Effector memory CD4-positive, alpha-beta T cell (primary cell): Measurements from ENCODE around the gene FLT3LG.
A peak's percentile ranks its signal among the peaks of the same experiment; 100 is the strongest.
"Not testable (repeated sequence)": the region's sequence is repeated elsewhere in the genome, so short reads cannot be mapped to it uniquely, and the experiment has no call there.

Experiments
- DNase-seq, 3 donors: peaks; one replicate each; pipeline ENCODE4 v3.0.0-alpha.2; 2020
- H3K27ac ChIP-seq: 2 replicates; pipeline ENCODE4 v1.7.0; 2013; ENCODE audit warnings: mild to moderate bottlenecking, low read length, moderate library complexity; ENCODE audit not compliant: insufficient read depth, poor library complexity, severe bottlenecking
- H3K27me3 ChIP-seq: replicated peaks from 2 replicates; pipeline ENCODE4 v1.7.0; 2013; ENCODE audit warnings: mild to moderate bottlenecking, low read length; ENCODE audit not compliant: insufficient read depth, control insufficient read depth, poor library complexity, severe bottlenecking
- H3K36me3 ChIP-seq: 2 replicates; pipeline ENCODE4 v1.7.0; 2013; ENCODE audit warnings: mild to moderate bottlenecking, low read length, moderate library complexity; ENCODE audit not compliant: control insufficient read depth, insufficient read depth
- H3K4me1 ChIP-seq: 2 replicates; pipeline ENCODE4 v1.7.0; 2013; ENCODE audit warnings: low read length, mild to moderate bottlenecking; ENCODE audit not compliant: control insufficient read depth, insufficient read depth, poor library complexity, severe bottlenecking
- H3K4me3 ChIP-seq: 2 replicates; pipeline ENCODE4 v1.7.0; 2013; ENCODE audit warnings: low read length, low read depth, mild to moderate bottlenecking; ENCODE audit not compliant: insufficient read depth, poor library complexity, severe bottlenecking
- H3K9me3 ChIP-seq: 2 replicates; pipeline ENCODE4 v1.7.0; 2013; ENCODE audit warnings: mild to moderate bottlenecking, low read length, moderate library complexity; ENCODE audit not compliant: control insufficient read depth

The FLT3LG gene

DNA sequence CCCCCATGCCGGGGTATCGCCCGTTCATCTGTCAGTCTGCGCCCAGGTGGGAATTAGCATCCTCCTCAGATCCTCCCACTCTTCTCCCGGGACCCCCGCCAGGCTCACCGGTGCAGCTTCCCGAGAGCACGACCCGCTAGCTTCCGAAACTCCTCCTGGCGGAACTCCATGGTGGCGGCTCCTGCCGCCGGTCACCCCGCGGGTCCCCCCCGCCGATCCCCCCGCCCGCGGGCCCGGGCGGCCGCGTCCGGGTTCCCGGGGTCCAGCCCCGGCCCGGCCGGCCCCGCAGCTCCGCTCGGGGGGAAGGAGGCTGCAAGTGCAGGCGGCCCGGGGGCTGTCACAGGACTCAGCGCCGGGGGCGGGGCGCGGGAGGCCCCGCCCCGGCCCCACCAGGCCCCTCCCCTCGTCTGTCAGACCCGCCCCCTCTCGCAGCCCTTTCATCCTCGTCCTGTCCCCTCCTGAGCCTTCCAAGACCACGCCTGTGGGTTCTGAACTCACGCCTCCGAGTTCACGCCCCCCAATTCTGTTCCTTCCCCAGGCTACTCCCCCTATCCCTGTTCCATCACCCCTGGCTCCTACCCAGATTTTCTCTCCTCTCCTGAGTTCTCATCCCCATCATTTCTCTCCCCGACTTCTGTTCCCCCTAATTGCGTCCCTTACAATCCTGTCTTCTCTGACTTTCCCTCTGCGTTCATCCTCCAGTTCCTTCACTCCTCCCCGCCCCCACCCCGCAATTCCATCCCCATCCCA is 32.6 kb upstream of the FLT3LG start, which contains the start of gene SLC17A7:
Gene SLC17A7 (minus strand): TSS at position 318 of the 750 bp plus-strand sequence. CDS start 148 bp downstream, at position 170.
- H3K36me3 ChIP-seq, result no peaks in the 10 kb centered on the region
- DNase-seq, result peak; percentile 21 to 44 (median 31)
- peaks cover 52% of the 10 kb centered on the region for H3K27me3 ChIP-seq
- H3K4me1 ChIP-seq, result peaks cover 22% of the 10 kb centered on the region
- no peaks in the 10 kb centered on the region for H3K9me3 ChIP-seq
- no peak within 1 kb of the TSS for H3K27ac ChIP-seq
- no peak within 1 kb of the TSS for H3K4me3 ChIP-seq

DNA sequence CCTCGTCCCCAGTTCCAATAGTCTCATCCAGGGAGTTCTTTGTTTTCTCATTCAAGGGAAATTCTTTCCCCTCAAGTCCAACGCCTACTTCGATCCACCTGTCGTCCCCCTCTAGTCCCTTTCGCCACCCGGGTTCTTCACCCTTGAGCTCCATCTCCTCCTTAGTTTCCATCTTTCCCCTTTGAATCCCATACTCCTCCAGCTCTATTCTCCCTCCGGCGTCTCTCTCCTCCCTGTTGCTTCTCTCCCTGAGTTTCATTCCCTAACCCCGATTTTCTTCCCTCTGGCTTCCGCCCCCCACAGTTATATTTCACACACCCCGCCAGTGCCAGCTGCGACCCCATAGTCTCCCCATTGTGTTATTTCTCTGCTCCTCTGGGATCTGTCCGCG is 32.1 kb upstream of the FLT3LG start:
- H3K36me3 ChIP-seq, result peaks cover 3% of the 10 kb centered on the region
- H3K4me1 ChIP-seq, result peaks cover 19% of the 10 kb centered on the region
- no peak overlapping the region for H3K27ac ChIP-seq
- no peak overlapping the region for H3K4me3 ChIP-seq
- peaks cover 46% of the 10 kb centered on the region for H3K27me3 ChIP-seq
- DNase-seq, result no peak
- H3K9me3 ChIP-seq, result no peaks in the 10 kb centered on the region

DNA sequence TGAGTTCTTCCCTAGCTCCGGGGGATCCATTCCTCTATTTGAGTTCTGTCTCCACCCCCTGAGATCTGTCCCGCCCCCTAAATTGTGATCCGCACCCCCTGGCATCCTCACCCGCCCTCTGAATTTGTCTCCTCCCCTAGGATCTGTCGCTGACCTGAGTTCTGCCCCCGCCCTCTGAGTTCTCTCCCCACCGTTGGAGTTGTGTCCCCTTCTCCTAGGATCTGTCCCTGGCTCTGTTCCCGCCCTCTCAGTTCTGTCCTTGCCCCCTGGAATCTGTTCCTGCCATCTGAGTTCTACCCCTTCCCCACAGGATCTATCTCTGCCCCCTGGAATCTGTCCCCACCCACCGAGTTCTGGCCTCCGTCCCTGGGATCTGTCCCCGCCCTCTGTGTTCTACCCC is 31.7 kb upstream of the FLT3LG start:
- H3K4me3 ChIP-seq, result no peak overlapping the region
- H3K27me3 ChIP-seq, result peaks cover 45% of the 10 kb centered on the region
- H3K27ac ChIP-seq, result no peak overlapping the region
- H3K9me3 ChIP-seq, result no peaks in the 10 kb centered on the region
- no peak for DNase-seq
- peaks cover 7% of the 10 kb centered on the region for H3K36me3 ChIP-seq
- peaks cover 19% of the 10 kb centered on the region for H3K4me1 ChIP-seq

DNA sequence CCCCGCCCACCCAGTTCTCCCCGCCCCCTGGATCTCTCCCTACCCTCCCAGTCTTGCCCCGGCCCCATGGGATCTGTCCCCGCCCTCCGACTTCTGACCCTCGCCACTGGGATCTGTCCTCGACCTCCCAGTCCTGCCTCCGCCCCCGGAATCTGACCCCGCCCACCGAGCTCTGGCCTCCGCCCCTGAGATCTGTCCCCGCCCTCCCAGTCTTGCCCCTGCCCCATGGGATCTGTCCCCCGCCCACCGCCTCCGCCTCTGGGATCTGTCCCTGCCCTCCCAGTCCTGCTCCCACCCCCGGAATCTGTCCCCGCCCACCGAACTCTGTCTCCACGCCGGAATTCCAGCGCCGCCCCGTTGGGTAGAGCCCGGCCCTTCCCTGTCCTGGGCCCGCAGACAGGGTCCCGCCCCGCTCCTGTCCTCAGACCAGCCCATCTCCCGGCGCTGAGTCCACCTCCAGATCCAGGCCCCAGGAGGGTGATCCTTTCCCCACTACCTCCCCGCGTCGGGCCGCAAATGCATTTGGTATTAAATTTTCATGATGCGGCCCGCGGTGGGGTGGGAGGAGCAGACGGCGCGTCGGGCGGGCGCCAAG is 31.1 kb upstream of the FLT3LG start:
- peaks cover 19% of the 10 kb centered on the region for H3K4me1 ChIP-seq
- H3K9me3 ChIP-seq, result no peaks in the 10 kb centered on the region
- DNase-seq, result peak; percentile 22 to 53 (median 29)
- peak overlapping the region; percentile 60 for H3K4me3 ChIP-seq
- no peak overlapping the region for H3K27ac ChIP-seq
- peaks cover 45% of the 10 kb centered on the region for H3K27me3 ChIP-seq
- H3K36me3 ChIP-seq, result peaks cover 10% of the 10 kb centered on the region

DNA sequence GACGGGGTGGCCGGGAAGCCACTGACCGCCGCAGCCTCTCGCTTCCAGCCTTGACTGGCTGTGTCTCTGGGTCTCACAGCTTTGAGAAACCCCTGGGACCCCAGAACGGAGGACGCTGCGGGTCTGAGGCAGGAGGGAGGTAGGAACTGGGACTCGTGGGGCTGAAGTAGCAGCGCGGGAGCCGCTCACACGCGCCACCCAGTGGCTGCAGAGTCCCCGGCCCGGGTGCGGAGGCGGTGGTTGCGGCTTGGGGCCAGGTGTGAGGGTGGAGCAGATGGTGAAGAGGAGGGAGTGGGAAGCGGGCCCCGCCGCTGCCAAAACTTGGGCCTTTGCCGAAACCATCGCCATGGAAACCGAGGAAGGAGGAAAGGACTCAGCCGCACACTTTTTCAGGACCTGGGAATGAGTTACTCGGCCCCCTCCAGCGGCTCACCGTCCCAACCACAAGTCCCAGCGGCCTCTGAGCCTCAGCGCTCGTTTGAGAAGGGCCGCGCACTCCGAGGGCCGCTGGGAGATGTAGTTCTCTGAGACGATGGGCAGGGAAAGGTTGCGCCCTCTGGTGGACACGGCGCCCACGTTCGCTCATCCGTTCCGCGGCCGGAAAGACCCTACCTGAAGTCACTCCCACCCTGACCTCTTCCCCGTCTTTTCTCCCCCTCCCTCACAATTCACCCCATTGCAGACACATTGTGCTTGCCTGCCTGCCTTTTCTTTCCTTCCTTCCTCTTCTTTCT is 30.5 kb upstream of the FLT3LG start:
- peaks cover 10% of the 10 kb centered on the region for H3K36me3 ChIP-seq
- peak overlapping the region; percentile 60 for H3K4me3 ChIP-seq
- peak overlapping the region; percentile 51 for H3K27ac ChIP-seq
- DNase-seq, result peak; percentile 82 to 88 (median 83)
- peaks cover 39% of the 10 kb centered on the region for H3K27me3 ChIP-seq
- H3K4me1 ChIP-seq, result peaks cover 19% of the 10 kb centered on the region
- no peaks in the 10 kb centered on the region for H3K9me3 ChIP-seq

DNA sequence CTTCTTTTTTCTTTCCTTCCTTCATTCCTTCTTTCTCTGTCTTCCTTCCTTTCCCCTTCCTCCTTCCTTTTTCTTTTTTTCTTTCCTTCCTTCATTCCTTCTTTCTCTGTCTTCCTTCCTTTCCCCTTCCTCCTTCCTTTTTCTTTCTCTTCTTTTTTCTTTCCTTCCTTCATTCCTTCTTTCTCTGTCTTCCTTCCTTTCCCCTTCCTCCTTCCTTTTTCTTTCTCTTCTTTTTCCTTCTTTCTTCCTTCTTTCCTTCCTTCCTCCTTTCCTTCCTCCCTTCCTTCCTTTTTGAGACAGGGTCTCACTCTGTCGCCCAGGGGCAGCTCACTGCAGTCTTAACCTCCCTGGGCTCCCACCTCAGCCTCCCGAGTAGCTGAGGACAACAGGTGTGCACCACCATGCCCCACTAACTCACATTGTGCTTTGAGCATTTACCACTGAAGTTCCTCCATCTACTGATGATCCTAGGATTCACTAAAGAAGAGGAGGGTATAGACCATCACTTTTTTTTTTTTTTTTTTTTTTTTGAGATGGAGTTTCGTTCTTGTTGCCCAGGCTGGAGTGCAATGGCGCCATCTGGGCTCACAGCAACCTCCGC is 29.8 kb upstream of the FLT3LG start:
- H3K27ac ChIP-seq, H3K9me3 ChIP-seq, H3K4me3 ChIP-seq, DNase-seq: not testable (repeated sequence)
- H3K27me3 ChIP-seq, result peaks cover 32% of the 10 kb centered on the region
- peaks cover 19% of the 10 kb centered on the region for H3K4me1 ChIP-seq
- peaks cover 13% of the 10 kb centered on the region for H3K36me3 ChIP-seq

GRCh38 chr19:49445997-49446396 is 28.0 kb upstream of the FLT3LG start:
- DNase-seq, result no peak
- Histone ChIP-seq H3K27me3 (peaks cover 14% of the 10 kb centered on the region), H3K36me3 (peaks cover 15% of the 10 kb centered on the region), H3K27ac (no peak overlapping the region), H3K9me3 (no peaks in the 10 kb centered on the region), H3K4me1 (peaks cover 24% of the 10 kb centered on the region), H3K4me3 (no peak overlapping the region)

GRCh38 chr19:49447485-49448431 is 26.3 kb upstream of the FLT3LG start:
- Histone ChIP-seq H3K9me3 (no peaks in the 10 kb centered on the region), H3K4me3 (no peak overlapping the region), H3K27ac (no peak overlapping the region), H3K4me1 (peaks cover 15% of the 10 kb centered on the region), H3K27me3 (no peaks in the 10 kb centered on the region), H3K36me3 (peaks cover 15% of the 10 kb centered on the region)
- DNase-seq, result no peak

- Histone ChIP-seq H3K27ac (no peak overlapping the region), H3K4me1 (peaks cover 9% of the 10 kb centered on the region), H3K36me3 (peaks cover 15% of the 10 kb centered on the region), H3K27me3 (no peaks in the 10 kb centered on the region), H3K9me3 (no peaks in the 10 kb centered on the region), H3K4me3 (no peak overlapping the region)
- no peak for DNase-seq
Measured at GRCh38 chr19:49448432-49448786, 25.6 kb upstream of the FLT3LG start.
